HK-2 (cell line): ENCODE data around the gene PRKG2.

Experiments used
- DNase-seq: peaks from one replicate; pipeline ENCODE4 v3.0.0-alpha.2; 2018; ENCODE audit not compliant: unreplicated experiment

The PRKG2 gene

GRCh38 chr4:81039351-81039972 lies 175.6 kb downstream of the PRKG2 start:
- no peak for DNase-seq

- no peak for DNase-seq
These were observed 176.2 kb downstream of the PRKG2 start for GRCh38 chr4:81038636-81039350.
